NCI-H1417 (cell line): ENCODE data around the gene RBP5.

Experiments used
- DNase-seq, 3 experiments: peaks; one replicate each; lab custom pipeline; 2025; lab: John Stamatoyannopoulos, UW

RBP5 gene

DNA sequence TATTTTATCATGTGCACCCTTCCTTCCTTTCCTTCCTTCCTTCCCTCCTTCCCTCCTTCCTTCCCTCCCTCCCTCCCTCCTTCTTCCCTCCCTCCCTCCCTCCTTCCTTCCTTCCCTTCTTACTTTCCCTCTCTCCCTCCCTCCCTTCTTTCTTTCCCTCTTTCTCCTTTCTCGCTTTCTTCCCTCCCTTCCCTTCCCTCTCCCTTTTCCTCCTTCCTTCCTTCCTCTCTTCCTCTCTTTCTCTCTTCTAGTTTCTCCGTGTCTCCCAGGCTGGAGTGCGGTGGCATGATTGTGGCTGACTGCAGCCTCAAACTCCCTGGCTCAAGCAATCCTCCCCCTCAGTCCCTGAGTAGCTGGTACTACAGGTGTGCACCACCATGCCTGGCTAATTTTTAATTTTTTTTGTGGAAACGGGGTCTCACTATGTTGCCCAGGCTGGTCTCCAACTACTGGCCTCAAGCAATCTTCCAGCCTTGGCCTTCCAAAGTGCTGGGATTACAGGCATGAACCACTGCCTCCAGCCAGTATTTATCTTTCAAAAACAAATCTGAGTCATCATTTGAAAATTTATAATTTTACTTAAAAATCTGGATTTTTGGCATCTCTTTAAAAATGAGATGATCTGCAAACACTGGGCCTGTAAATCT is 27.5 kb downstream of the RBP5 start:
- no peak for DNase-seq

DNA sequence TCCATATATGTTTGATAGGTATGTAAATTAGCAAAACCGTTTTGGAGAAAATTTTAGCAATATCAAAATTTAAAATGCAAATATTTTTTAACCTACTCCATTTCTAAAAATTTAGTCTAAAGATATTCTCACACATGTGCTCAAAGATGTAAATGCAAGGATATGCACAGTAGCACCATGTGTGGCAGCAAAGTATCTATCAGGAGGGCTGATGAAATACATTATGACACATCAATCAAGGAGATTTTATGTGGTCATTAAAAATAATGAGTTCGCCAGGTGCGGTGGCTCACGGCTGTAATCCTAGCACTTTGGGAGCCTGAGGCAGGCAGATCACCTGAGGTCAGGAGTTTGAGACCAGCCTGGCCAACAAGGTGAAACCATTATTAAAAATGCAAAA is 28.4 kb downstream of the RBP5 start:
- peak in 2 of 3 experiments; percentile 59 to 87 for DNase-seq

DNA sequence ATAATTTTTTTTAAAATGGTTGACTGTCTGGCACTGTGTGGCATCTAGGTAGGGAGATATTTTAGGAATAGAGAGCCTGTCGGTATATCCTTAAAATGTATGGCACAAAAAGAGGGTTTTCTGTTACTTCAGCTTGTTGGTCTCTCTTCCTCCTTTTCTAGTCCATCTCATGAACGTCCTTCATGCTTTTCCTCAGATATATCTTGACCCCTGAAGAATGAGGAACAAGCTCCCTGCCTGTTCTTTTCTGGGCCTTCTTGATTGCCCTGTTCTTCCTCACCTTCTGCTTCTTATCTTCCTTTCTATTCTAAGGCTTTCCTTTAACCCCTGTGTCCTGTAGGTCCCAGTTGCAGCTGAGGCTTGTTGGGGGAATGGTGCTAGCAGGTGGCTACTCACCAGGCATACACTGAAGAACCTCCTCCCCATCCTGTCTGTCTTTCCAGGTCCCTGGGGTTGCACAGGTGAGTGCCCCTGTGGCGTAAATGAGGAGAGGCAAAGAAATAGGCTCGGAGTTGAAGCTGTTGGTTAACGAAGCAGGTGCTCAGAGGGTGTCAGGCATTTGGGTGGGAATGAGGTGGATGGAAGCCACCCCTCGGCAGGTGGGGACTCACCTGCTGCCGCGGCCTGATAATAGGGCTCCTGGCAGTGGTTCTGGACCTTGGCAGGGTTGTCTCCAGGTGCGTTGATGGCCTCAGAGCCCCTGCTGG is 29.2 kb downstream of the RBP5 start:
- peak in 2 of 3 experiments; percentile 84 to 94 for DNase-seq

DNA sequence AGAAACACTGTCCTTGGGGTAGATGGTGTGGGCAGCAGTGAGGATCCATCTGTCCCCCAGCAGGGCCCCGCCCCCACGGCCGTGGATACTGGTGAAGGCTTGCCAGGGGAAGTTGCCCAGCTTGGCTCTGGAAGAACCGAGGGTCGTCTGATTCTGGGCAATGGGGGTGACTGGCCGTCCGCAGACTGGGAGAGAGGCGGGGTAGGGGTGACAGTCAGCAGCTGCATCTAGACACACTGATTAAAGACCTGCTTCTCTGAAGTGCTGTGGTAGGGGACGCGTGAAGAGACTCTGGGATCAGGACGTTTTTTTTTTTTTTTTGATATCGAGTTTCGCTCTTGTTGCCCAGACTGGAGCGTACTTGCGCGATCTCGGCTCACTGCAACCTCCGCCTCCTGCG is 31.7 kb downstream of the RBP5 start:
- DNase-seq = peak in 2 of 3 experiments; percentile 40 to 58

DNA sequence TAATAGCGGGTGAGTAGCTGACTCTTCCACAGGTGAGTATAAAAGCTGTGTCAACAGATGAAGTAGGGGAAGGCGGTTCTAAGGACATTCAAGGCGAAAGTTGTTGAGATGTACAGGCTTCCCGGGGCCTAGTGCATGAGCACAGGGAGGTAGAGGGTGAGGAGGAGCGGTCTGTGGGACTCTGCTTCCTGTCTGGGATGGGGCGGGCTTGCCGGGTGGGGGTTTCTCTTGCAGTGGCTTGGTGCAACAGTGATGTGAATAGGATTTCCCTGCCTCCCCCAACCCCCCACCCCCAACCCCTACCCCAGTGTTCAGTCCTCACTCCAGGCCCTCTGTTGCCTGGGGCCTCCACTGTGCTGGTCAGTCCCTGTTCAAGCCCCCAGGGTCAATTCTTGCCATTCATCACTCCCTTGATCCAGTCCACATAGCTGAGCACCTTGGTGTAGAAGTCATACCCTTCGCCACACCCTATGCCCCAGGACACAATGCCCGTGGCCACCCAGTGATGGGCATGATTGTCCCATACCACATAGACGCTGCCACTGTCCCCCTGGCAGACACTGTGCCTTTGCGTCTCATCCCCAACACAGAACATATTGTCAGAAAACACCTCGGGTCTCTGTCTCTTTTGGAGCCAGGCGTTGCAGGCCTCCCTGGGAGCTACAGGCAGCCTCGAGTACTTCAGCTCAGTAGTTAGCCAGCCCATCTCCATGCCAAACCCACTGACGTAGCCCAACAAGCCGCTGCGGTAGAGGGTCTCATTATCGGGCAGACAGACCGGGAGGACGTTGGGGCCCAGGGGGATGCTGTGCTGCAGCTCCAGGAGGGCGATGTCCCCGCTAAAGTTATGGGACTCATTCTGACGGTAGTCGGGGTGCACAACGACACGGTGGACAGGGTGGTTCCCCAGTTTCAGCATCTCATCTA is 32.4 kb downstream of the RBP5 start:
- DNase-seq = no peak

DNA sequence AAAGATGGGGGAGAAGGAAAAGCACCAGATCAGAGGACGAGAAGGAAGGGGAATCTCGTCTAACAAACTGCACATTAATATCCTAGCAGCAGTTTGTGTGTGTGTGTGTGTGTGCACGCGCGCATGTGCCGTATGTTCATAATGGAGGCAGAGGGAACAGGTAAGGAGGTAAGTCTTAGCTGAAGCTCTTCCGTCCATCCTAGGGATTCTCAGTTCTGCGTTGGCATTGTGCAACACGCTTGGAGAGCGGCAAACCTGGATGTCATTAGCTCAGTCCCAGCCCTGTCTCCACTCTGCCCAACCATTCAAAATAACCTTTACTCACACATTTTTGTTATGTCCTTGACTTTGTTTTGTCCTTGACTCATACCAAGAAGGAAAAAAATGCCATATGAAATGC is 34.8 kb downstream of the RBP5 start:
- DNase-seq = no peak

DNA sequence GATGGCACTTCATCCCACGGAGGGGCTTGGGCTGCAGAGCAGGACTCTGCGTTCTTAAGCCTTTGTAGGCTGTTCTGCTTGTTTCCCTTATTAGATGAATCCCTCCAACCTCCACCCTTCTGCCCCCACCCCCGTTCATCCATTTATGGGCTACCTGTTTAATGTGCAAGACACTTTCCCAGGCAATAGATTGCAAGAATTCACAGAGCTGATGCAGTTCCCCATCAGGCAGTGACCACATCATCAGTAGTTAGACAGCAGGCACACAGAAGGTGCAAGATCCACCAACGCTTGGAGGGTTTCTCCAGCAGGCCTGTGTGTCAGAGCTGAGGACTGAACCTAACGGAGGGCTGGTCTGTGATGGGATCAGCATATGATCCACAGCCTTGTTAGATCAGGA is 35.2 kb downstream of the RBP5 start:
- DNase-seq = peak in 1 of 3 experiments; percentile 16

DNA sequence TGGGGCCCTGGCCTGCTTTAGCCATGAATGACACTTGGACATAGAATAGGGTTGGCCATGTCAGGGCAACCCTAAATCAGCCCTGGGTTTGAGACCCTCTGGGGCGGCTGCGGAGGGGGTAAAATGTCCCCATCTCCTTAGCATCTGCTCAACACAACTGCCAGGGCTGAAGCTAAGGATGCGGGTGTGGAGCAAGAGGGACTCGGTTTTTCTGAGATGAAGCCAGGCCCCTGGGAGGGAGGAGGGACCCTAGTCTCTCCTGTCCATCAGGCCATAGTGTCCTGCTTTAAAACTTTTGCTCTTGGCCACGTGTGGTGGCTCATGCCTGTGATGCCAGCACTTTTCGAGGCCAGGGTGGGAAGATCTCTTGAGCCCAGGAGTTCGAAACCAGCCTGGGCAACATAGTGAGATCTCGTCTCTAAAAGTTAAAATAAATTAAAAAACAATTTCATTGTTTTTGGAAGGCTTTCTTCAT is 35.7 kb downstream of the RBP5 start:
- no peak for DNase-seq

DNA sequence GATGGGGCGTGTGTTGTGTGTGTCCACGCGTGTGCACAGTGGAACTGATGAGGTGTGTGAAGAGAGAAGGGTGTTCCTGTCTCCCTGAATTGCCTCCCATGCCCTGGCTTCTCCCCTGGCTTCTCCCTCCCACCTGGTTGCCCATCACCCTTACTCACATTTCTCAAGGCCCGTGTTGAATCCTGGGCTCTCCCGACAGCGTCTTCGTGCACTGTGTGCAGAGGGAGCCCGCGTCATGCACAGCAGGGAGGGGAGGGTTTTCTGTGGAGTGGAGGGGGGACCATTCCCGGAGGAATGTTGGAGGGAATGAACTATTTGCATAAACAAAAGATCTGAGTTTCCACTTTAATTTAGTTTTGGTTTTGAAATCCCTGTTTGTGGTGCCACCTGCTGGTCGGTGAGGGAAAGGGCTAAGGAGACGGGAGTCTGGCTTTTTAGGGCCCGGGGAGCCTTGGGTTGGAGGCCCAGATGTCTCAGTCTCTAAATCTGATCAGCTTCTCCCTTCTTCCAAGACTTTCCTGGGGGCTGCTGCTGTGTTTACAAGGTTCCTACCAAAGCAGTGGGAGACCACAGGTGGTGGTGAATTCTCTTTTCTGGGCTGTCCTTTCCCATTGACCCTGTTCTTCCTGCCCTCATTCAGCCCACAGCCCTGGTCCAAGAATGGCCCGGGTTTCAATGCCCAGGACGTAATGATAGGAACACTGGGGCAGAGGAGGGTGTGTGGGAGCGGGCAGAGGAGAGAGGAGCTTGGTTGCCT is 36.3 kb downstream of the RBP5 start, which contains the start of gene C1R:
Gene C1R, minus strand, starts transcription at position 217 of the 757 bp plus-strand sequence. Its CDS starts 57 bp downstream, at position 160.
- DNase-seq = peak; percentile 25 to 82 (median 61)

DNA sequence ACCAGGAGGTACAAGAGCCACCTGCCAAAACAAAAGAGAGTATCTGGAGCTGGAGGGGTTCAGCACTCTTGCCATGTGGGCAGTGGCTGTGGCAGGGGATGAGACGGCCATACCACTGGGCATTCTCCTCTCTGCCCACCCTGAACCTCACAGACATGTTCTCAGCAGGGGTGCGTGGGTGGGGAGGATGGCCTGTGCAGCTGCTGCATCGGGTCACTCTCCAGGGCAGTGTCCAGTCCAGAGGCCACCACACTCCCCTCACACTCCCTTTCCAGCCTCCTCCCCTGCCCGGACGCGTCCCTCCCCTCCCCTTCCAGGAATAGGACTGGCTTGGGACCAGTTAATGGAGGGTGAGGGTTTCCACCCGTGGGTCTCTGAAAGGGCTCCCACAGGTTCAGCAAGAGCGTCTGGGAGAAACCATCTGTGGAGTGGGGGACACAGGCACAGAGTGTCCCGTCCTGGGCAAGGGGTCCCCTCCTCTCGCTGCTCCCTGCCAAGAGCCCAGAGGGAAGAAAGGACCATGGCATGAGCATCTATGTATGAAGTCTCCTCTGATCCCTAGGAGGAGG is 36.9 kb downstream of the RBP5 start:
- no peak for DNase-seq

DNA sequence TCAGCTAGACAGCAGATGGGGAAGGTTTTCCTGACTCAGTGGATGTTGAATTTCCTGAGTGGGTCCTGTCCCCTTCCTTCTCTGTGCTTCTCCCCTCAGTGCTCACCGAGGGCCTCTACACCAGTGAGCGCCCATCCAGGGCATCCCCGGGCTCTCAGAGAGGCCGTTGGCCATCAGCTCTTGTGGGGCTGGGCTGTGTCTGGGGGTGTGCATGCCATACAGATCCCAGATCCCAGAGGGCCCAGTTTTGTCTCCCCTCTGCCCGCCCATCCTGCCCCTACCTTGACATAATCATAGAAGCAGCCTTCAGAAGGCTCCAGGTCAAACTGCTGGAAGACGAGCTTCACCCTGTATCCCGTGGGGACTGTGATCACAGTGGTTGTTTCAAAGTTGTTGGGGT is 37.5 kb downstream of the RBP5 start:
- no peak for DNase-seq

DNA sequence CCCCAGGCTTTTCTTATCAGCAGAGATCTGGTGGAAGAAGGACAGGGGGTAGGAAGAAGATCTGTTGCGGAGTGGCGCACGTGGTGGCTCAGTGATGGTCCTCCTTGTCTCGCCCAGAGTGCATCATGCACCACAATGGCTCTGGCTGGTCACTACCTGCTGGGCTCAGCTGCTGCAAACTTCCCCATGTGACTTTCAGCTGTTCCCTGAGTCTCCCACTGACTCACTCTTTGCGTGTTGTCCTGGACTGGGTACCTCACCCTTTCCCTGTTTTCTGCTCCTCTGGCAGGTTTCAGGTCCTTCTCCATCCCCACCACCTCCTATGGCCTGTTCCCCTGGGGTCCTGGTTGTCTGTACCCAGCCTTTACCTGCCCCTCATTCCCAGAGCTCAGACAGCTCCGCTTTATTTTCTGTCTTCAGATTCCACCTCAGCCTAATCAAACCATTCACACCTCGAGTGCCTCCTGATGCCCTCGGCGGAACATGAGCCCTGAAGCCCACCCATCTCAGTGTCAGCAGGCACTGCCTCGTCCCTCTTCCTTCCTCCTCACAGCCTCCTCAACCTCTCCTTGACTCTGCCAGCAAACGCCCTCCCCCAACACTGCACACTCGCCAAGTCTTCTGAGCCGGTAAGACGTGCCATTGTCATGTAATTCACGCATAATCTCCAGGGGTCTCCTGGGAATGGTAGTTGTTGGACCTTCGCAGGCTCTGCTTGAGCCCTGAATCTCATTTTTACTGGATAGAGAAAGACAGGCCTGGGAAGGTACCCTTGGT is 38.3 kb downstream of the RBP5 start:
- no peak for DNase-seq

DNA sequence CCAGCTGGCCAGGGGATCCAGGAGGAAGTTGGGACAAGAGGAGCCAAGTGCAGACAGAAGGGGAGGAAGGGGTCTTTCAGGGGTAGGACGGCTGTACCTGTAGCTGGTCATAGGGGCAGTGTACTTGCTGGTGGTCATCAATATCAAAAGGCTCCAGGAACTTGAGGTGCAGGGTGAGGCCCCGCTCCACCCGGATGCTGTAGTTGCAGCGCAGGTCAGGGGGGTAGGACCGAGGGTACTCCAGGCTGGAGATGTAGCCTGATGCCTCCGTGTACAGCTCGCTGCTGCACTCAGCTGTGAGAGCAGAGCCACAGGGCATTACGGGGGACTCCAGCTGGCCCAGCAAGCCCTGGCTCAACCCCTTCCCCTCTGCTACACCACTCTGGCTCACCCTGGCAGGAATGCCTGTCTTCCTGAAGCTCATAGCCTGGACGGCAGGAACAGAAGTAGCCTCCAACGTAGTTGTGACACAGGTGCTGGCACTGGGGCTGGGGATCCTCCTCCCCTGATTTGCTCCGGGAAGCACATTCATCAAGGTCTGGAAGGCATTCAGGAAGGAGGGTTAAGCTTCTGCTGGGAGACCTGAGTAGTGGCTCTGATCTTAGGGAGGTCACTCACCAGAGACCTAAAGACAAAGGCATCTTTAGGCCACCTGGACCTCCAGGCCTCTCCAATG is 39.4 kb downstream of the RBP5 start:
- DNase-seq = no peak

DNA sequence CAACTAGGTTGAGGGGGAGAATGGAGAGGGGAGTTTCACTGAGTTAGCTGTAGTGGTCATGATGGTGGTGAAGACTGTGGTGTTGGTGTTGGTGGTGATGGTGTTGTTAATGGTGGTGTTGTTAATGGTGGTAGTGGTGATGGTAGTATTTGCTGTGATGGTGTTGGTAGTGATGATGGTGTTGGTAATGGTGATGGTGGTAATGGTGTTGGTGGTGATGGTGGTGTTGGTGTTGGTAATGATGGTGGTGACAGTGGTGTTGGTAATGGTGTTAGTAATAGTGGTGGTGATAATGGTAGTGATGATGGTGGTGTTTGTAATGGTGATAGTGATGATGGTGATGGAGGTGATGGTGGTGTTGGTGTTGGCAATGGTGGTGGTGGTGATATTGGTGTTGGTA is 45.6 kb downstream of the RBP5 start:
- no peak for DNase-seq

DNA sequence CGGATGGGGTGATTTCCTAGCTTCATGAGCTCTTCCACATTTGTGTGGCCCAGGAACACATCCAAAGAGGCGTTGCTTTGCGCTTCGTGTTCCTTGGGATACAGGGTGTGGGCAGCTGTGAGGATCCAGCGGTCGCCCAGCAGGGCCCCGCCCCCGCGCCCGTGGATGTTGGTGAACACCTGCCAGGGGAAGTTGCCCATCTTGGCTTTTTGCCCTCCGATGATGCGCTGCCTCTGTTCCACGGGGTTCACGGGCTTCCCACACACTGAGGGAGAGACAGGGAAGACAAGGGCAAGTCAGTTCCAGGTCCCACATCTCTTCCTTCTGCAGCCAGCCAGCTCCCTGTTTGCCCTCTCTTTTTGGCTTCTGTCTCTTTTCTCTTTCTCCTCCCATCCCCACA is 47.7 kb downstream of the RBP5 start:
- no peak for DNase-seq

DNA sequence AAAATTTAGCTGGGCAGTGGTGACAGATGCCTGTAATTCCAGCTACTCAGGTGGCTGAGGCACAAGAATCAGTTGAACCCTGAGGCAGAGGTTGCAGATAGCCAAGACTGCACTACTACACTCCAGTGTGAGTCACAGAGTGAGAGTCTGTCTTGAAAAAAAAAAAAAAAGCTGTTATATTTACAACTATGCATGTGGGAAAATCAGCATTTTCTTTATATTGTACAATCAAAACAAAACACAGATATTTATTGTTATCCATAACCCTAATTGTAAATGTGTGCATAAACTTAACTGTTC is 48.9 kb downstream of the RBP5 start:
- DNase-seq = no peak

DNA sequence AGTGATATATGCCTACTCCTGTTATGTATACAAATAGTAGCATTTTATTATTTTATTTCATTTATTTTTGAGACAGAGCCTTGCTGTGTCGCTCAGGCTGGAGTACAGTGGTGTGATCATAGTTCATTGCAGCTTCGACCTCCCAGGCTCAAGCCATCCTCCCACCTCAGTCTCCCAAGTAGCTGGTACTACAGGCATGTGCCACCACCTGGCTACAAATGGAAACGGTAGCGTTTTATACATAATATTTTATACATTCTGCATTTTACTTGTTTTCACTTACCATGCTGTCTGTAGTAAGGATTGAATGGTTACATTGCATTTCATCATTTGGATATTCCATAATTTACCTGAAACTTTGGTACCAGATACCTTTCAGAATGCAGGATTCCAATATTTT is 50.5 kb downstream of the RBP5 start:
- no peak for DNase-seq

DNA sequence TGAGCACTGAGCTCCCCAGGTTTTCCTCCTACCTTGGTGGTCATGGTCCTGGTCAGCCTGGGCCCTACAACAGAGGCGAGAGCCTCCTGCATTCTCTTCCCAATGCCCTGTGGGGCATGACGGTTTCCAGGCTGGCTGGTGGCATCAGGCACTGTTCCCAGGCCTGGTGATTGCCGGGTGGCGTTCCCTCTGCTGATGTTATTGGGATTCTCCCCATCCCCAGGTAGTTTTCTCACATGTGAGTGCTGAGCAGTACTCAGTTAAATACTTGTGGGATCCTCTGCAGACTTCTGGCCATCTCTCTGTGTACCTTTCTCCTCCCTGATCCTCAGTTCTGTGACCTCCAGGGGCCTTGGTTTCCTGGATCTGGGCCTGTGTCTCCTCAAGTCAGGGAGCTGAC is 52.2 kb downstream of the RBP5 start:
- no peak for DNase-seq

DNA sequence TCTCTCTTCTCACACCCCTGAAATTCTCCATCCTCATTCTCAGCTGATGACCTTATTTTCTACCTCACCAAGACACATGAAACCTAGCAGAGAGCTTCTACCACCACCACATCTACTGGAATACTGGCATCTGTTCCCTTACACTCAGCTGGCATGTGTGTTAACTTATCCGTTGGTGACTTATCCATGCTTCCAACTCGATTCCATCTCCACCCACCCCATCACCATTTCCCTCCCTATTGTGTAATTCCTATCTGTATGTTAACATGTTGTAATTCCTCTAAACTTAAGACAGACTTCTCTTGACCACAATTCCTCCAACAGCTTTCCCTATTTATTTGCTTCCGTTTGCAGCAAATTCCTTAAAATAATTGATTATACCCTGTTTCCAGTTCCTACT is 52.8 kb downstream of the RBP5 start:
- DNase-seq = no peak

DNA sequence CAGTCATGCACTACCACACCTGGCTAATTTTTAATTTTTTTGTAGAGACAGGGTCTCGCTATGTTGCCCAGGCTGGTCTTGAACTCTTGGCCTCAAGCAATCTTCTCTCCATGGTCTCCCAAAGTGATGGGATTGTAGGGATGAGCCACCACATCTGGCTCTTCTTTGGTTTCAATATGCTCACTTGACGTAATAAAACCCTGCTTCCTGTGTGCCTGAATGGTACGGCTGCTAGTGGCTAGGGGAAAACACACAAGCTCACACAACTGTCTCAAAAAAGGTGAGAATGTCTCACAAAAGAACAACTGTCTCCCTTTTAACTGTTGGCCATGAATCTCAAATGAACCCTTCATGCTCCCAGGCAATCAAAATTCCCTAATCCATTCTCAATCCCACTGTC is 53.2 kb downstream of the RBP5 start:
- DNase-seq = no peak
